SIG-M5 treated with dmso at 0.1 percent for 504 hours (cell line): ENCODE measurements around the gene ATAD3C.
"Not testable (repeated sequence)": the region's sequence is repeated elsewhere in the genome, so short reads cannot be mapped to it uniquely, and the experiment has no call there.

Experiments
- DNase-seq: peaks from one replicate; lab custom pipeline; 2025; ENCODE audit not compliant: unreplicated experiment; lab: John Stamatoyannopoulos, UW

Gene ATAD3C, protein sequence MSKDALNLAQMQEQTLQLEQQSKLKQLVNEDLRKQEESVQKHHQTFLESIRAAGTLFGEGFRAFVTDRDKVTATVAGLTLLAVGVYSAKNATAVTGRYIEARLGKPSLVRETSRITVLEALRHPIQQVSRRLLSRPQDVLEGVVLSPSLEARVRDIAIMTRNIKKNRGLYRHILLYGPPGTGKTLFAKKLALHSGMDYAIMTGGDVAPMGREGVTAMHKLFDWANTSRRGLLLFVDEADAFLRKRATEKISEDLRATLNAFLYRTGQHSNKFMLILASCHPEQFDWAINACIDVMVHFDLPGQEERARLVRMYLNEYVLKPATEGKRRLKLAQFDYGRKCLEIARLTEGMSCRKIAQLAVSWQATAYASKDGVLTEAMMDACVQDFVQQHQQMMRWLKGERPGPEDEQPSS

DNA sequence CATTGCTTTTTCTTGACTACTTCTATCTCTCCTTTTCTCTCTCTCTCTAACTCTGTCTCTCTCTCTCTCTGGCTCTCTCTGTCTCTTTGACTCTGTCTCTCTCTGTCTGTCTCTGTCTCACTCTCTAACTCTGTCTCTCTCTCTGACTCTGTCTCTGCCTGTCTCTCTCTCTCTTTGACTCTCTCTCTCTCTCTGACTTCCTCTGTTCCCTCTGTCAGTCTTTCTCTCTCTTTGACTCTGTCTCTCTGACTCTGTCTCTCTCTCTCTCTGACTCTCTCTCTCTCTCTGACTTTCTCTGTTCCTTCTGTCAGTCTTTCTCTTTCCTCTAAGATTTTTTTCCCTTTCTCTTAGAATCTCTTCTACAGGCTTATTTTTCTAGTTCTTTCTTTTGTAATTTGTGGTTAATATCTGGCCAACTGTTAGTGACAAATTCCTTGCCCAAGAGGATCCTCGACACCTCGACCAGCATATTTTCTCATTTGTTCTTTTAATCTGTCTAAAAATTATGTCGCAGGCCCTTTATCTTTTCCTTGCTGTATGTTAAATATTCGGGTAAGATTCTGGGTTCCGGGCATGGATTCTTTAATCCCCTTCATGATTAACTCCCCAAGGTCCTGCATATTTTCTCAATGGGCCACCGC is at the start of gene ATAD3C:
Gene ATAD3C (plus strand): TSS at position 591 of the 641 bp plus-strand sequence. CDS start 995 bp downstream, outside the sequence.
- no peak for DNase-seq

DNA sequence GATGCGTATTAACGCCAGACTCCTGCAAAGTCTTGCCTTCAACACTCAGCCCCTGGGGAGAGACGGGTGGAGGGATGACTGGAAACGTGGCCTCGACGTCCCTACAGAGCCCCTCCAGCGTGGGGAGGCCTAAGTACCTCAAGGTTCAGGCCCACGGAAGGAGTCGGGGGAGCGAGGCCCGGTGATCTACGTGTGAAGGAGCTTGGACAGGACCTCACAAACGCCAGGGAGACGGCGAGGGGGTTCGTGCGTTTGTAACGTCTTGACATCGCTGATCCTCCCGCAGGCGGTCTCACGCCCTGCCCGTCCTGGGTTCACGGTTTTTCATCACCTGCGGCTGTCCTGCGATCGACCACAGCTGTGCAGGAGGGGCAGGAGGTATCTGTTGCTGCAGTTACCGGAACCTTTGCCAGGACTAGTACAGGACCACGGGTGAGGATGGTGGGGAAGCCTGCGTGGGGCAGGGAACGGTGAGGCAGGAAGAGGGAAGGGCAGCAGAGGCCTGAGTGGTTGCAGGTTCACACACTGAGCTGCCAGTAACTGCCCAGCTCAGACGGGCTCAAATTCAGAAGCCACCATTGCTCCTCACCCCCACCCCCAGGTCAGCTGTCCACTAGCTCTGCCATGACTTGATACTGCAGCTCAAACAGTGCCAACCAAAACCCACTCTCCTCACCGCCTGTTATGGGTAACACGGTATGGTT is 49.5 kb upstream of the ATAD3C start:
- DNase-seq = no peak

DNA sequence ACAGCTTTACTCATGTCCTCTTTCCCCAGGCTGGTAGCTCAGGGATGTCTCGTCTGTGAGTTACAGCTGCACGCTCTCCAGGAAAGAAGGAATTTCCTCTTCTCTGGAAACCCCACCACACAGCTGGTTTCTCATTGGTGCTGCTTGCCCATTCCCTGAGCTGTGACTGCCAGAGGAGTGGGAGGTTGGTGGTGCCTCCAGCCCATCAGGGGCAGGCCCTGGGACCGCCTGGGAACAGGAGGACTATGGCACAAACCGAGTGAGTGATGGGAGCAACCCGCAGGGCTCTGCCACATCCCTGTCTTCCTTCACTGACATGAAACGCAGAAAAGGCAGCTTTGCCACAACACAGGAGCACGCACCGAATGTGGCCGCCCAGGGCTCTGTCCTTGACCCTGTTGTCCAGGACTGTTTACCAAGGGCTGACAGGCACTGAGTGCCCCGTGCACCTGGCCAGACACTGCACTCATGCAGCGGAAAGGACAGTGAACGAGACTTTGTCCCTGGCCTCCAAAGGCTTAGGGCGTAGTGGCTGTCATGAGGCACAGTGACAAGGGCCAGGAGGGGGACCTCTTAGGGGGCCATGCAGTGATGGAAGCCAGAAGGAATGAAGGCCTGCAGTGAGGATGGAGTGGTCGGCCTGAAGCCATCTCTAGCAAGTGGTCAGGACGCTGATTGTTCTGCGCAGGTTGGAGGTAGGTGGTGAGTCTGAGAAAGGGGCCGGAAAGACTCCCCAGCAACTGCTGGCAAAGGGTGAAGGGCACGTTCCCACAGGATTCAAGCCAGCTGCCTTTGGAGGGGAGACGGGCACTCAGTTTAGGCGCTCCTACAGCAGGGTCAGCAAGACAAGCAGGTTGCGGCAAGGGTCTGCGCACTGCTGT is 48.7 kb upstream of the ATAD3C start:
- no peak for DNase-seq

DNA sequence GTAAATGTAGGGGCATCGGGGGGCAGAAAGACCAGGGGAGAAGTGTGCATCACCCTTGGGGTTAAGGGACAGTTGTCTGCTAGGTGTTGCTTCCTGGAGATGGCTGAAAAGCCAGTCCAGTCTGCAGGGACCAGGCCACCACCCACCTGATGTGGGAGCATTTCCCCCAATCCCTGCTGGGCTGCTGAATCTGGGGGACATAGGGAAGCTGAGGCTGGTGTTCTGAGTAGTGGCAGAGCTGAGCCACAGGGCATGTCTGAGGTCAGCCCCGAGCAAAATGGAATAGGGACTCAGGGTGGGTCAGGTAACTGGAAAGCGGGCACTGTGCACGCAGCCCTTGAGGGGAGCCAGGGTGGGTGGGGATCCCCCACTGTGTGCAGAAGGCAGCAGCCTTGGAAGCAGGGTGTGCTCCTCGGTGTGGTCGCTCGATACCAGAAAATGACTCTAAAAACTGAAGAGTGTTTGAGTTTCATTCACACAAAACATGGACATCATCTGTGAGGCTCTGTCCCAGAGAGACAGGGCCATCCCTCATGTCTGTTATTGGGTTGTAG is 48.0 kb upstream of the ATAD3C start:
- DNase-seq = no peak

DNA sequence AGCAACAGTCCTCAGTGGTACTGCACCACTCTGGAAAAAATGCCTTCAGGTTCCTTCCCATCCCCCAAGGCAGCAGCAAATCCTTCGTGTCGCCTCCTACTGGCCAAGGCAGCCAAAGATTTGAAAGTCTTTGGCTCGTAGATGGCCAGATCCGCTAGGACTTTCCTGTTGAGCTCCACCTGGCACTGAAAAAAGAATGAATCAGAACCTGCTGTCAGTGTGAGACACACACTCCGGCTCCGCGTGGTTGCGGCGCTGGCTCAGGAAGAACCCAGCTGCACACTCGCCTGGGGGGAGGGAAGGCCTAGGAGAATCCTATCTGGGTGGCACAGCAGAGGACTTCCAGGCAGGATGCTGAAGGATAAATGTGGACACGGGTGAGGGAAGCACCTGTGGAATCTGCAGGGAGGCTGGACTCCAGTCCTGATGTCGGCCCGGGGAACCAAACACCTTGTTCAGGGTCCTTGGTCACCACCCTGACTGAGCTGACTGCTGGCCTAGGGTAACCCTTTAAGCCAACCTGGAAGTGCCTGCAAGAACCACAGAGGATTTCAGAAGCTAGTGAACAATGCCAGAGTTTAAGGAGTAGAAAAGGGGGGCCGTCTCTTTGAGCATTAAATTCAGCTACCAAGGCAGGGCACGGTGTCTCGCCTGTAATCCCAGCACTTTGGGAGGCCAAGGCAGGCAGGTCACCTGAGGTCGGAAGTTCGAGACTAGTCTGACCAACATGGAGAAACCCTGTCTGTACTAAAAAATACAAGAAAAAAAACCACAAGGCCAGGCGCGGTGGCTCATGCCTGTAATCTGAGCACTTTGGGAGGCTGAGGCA is 47.2 kb upstream of the ATAD3C start:
- DNase-seq = peak; percentile 29

DNA sequence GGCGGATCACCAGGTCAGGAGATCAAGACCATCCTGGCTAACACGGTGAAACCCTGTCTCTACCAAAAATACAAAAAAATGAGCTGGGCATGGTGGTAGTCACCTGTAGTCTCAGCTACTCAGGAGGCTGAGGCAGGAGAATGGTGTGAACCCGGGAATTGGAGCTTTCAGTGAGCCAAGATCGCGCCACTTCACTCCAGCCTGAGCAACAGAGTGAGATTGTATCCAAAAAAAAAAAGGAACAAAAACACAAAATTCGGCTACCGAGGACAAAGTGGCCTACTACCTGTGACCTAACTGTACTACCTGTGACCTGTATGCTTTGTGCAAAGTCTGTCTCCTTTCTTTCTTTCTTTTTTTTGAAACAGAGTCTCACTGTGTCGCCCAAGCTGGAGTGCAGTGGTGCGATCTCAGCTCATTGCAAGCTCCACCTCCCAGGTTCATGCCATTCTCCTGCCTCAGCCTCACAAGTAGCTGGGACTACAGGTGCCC is 46.5 kb upstream of the ATAD3C start:
- not testable (repeated sequence) for DNase-seq

DNA sequence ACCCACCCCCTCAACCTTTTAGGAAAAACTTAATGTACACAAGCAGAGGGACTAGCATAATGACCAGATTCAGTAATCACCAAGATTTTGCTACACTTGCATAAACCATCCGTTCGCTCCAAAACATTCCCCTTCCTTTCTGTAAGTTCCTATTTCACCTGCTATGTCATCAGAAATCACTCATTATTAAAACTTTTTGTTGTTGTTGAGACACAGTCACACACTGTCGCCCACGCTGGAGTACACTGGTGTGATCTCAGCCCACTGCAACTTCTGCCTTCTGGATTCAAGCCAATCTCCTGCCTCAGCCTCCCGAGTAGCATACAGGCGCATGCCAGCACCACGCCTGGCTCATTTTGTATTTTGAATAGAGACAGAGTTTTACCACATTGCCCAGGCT is 45.8 kb upstream of the ATAD3C start:
- DNase-seq = no peak

DNA sequence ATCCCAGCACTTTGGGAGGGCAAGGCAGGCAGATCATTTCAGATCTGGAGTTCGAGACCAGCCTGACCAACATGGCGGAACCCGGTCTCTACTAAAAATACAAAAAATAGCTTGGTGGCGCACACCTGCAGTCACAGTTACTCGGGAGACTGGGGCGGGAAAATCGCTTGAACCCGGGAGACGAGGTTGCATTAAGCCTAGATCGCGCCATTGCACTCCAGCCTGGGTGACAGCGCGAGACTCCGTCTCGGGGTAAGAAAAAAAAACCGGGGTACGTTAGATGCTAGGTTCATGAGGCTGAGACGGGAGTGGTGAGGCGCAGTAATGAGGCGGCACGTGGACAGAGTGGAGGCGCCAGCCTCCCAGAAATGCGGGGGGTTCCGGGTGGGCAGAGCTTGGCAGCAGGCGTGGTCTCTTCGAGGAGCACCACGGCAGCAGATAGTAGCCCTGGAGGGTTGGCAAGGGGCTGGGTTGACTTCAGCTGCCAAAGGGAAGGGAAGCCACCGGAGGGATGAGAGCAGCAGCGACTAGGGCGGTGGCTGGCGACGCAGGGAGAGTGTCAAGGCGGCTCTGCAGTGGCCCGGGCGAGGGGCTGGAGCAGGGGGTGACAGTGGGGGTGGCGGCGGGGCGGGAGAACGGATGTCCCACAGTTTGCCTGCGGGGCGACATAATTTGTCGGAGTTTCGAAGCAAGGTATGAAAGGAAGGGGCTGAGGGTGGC is 43.2 kb upstream of the ATAD3C start:
- no peak for DNase-seq

DNA sequence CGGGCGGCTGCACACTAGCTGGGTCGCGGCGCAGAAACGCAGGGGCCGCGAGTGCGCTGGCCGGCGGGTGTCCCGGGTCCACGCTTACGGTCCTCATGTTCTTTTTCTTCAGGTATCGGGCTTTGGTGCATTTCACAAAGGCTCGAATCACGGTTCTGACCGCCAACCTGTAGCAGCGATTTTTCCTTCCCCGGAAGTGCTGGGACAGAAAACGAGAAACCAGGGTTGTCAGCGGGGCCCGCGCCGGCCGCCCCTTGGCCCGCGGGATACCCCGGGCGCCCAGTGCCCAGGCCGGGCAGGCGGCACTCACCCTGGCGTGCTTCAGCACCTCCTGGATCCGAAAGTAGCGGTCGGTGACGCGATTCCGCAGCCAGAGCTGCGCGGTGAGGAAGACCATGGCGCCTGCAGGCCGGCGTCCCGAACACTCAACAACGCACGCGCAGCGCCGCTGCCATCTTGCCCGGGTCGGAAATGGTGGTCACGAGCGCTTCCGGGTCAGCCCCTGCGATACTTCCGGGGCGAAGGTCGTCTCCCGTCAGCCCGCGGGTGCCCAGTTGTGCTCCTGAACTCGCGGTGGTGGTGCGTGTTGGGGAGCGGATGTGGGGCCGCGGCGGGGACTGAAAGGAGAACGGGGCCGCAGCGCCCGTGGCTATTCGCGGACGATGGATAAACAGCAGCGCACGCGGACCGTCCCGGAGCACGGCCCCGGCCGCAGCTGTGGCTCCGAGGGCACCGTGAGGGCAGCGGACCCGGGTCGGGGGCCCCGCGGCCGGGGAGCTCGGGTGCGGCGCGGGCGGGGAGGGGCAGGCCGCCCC is 42.5 kb upstream of the ATAD3C start, which contains the start of gene MRPL20:
Gene MRPL20 (minus strand): TSS at position 473 of the 815 bp plus-strand sequence. CDS start 76 bp downstream, at position 397.
- DNase-seq = peak; percentile 88

DNA sequence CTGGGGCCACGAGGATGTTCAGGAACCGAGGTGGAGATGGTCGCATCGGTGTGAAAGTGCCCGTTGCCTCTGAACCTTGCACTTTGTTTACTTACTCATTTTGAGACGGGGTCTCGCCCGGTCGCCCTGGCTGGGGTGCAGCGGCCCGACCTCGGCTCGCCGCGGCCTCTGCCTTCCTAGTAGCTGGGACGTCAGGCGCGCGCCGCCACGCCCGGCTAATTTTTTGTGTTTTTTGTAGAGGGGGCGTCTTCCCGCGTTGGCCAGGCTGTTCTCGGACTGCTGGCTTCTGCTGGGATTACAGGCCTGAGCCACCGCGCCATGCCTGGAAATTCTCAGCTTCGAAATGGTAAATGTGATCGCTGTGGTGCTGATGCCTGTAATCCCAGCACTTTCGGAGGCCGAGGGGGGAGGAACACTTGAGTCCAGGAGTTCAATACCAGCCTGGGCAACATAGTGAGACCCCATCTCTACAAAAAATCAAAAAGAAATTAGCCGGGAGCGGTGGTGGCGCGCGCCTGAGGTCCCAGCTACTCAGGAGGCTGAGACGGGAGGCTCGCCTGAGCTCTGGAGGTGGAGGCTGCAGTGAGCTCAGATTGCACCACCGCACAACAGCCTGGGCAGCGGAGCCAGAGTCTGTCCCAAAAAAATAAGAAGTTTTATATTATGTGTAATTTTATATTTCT is 41.7 kb upstream of the ATAD3C start:
- DNase-seq = no peak

DNA sequence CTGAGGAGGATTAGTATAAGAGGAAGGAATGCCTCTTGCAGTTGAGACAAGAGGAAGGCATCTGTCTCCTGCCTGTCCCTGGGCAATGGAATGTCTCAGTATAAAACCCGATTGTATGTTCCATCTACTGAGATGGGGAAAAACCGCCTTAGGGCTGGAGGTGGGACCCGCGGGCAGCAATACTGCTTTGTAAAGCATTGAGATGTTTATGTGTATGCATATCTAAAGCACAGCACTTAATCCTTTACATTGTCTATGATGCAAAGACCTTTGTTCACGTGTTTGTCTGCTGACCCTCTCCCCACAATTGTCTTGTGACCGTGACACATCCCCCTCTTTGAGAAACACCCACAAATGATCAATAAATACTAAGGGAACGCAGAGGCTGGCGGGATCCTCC is 39.3 kb upstream of the ATAD3C start:
- DNase-seq = not testable (repeated sequence)

DNA sequence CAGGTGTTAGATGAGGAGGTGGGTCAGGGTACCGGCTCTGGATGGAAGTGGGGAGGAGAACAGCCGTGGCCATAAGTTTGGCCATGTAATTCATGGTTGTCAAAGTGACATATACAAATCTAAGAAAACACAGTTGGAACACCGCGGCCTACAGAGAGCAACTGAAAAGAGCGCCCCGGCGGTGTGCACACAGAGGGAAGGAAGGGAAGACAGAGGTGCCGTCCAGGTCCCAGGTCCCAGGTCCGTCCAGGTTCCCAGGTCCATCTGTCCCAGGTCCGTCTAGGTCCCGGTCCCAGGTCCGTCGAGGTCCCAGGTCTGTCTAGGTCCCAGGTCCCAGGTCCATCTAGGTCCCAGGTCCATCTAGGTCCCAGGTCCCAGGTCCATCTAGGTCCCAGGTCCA is 37.9 kb upstream of the ATAD3C start:
- DNase-seq = no peak

DNA sequence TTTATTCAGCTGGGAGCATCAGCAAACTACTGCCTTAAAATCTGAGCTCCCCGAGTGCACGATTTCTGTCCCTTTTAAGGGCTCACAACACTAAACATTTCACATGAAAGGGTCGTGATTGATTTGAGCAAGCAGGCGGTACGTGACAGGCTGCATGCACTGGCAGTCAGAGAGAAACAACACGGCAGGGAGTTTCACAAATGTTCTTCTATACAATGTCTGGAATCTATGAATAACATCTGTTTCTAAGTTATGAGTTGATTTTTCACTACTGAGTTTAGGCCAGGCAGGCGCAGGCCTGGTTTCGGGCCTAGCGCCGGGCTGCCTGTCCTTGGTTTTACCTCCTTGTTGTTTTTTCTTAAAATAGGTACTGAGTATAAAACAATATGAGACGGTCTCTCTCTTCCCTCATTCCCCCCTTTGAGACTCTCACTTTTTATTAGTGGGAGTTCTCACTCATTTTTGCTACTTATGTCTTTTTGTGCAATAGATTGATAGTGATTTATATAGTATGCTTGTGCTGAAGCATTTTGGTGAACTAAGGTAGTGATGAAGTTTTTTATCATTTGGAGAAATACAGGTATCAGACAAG is 37.1 kb upstream of the ATAD3C start:
- not testable (repeated sequence) for DNase-seq

DNA sequence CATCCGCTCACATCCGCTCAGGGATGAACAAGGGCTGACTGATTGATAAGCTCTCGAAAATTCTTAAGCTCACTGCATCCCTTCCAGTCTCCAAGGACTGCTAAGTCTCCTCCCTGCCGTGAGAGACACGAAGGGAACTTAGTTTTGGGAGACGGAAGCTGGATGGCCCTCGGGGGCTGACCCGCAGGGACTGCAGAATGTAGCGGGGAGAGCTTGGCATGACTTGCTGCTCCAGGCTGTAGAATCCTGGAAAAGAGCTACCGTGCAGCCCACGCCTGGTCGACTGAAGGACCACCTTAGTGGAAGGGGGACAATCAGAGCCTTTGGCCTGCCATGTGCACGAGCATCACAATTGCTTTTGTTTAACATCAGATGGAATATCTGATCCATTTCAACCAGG is 33.7 kb upstream of the ATAD3C start:
- no peak for DNase-seq

DNA sequence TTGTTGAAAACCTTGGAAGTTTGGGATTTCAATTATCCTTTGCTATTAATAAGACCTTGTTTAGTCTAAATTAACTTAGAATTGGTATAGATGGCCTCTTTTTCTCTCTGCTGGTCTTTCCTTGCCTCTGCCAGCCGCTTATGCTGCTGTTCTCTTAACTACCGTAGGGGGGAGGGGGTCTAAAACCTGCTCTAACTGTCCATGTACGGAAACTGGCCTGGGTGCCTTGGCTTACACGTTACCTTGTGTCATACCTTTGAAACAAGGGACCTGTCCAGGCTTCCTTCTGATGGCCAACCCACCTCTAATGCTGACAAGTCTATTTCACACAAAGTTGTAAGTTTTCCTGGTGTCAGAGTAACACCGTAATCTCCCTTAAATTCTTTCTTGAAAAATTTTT is 32.1 kb upstream of the ATAD3C start:
- DNase-seq = not testable (repeated sequence)

DNA sequence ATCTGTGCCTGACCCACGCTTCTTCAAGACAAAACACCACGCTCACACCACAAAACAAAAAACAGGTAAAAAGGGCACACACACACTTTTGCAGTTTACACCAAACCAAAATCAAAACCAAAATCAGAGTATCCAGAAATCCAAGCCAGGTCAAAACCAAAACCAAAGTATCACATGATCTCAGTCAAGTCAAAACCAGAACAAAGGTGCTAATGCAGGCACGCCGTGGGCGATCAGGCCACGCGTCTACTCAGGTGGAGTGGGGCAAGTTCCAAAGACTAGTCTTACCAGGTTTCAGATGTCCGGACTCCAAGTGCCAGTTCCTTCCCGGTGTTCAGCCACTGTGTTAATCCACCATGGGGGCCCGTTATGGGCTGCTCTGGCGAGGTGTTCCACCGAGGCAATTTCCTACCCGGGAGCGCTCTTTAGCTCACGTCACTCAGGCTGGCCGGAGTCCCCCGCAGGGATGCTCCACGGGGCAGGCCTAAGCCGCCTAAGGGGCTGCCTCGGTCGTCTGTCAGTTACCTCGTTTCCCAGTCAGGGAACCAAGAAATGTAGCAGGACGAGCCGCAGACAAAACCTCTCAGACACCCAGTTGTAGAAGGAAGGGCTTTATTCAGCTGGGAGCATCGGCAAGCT is 31.5 kb upstream of the ATAD3C start:
- not testable (repeated sequence) for DNase-seq
